Activated CD4-positive, alpha-beta memory T cell treated with anti-CD3 and anti-CD28 coated beads, Interleukin-2, amount 10 ng/mL, durations not matched to agents 7 days and 5 days (primary cell): Measurements from ENCODE around the gene PLPPR2. TPM values are rescaled to one million over a fixed set of nuclear protein-coding genes. Genes with fewer than 3 reads are reported as not detected.
"Not testable (repeated sequence)": the region's sequence is repeated elsewhere in the genome, so short reads cannot be mapped to it uniquely, and the experiment has no call there.

Source experiments
- CTCF ChIA-PET: fragments of 350-600 bp; sonication (Branson Sonifier 250); formaldehyde crosslinking; loops from one replicate; lab custom pipeline; 2021; ENCODE audit warnings: antibody characterized with exemption, inconsistent platforms; lab: Charles Lee
- POLR2A ChIA-PET: fragments of 350-600 bp; sonication (Branson Sonifier 250); formaldehyde crosslinking; loops from one replicate; lab custom pipeline; 2021; ENCODE audit warnings: antibody characterized with exemption; lab: Charles Lee
- DNase-seq: peaks from one replicate; pipeline ENCODE4 v3.0.0-alpha.2; 2020
- H3K27ac Mint-ChIP-seq: one replicate; pipeline ENCODE4 v1.8.0; 2021; ENCODE audit warnings: mild to moderate bottlenecking, mixed read lengths
- H3K27me3 Mint-ChIP-seq: one replicate; pipeline ENCODE4 v1.8.0; 2021; ENCODE audit warnings: mixed read lengths
- H3K36me3 Mint-ChIP-seq: one replicate; pipeline ENCODE4 v1.8.0; 2021; ENCODE audit warnings: low read depth, mixed read lengths
- H3K4me1 Mint-ChIP-seq: one replicate; pipeline ENCODE4 v1.8.0; 2021; ENCODE audit warnings: mixed read lengths
- H3K4me3 Mint-ChIP-seq: one replicate; pipeline ENCODE4 v1.8.0; 2021; ENCODE audit warnings: mild to moderate bottlenecking, mixed read lengths
- H3K9me3 Mint-ChIP-seq: one replicate; pipeline ENCODE4 v1.8.0; 2021; ENCODE audit warnings: mixed read lengths
- total RNA-seq, 2 experiments: library from RNA; stranded (reverse); gene quantifications; one replicate each; pipeline ENCODE4 v1.2.3, GENCODE V29; 2021

PLPPR2 gene
- total RNA-seq, 2 experiments from 2014 or later = 2.0 to 2.6 TPM

DNA sequence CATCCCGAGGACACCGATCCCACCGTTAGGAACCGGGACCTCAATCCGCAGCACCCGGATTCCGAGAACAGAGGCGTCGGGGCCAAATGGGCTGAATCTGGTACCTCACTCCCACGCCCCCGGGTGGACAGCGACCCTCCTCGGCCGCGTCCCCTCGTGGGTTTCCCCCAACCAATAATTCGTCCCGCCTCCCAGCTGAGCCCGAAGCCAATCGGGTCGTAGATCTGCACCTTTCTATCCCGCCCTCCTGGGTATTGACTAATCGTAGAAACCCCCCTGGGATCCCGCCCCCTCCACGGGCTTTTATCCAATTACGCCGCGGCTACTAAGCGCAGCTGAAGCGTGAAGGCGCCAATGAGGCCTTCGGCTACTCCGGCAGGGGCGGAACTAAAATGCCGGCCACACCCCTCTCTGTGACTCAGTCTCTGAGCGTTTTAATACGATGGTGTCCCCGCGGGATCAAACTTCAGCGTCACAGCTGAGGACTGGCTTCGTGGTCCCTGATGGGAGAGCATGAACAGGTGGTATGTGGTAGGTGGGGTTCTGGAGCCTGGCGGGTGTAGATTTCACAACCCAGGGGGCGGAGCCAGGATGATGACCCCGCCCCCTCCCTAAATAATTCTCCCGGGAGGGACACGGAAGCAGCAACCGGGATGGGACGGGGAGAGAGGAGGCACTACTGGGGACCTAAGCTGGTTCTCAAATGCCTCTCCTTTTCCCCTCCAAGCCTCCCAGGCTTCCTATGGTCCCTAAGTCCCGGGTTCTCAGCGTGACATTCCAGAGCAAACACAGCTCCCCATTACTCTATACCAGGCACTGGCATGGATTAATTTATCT lies 8.9 kb upstream of the PLPPR2 start, which contains the start of the genes CCDC159 and TMEM205:
CCDC159 (plus strand) TSS at position 416 of the 837 bp plus-strand sequence; CDS start at position 504, 88 bp downstream.
TMEM205 (minus strand) TSS at position 165 of the 837 bp plus-strand sequence. CDS start 649 bp downstream, outside the sequence.
- Mint-ChIP-seq H3K4me1 (peaks cover 22% of the 10 kb centered on the region), H3K36me3 (peaks cover 7% of the 10 kb centered on the region), H3K9me3 (peaks cover 10% of the 10 kb centered on the region), H3K27ac (peak within 1 kb of the TSS; percentile 88), H3K27me3 (no peaks in the 10 kb centered on the region), H3K4me3 (peak within 1 kb of the TSS; percentile 93)
- CTCF ChIA-PET = interaction anchor here (1.2 to 1.6 kb wide), 3 partner anchors 29 to 52 kb away, joined by 3 to 16 read pairs (median 6); partner anchors contain the start of gene SWSAP1
- DNase-seq = peak; percentile 99
- POLR2A ChIA-PET = interaction anchor here (1.1 to 3.2 kb wide), 7 partner anchors 22 to 190 kb away, joined by 3 to 16 read pairs (median 5); partner anchors contain the start of genes ODAD3, PRKCSH and SWSAP1

DNA sequence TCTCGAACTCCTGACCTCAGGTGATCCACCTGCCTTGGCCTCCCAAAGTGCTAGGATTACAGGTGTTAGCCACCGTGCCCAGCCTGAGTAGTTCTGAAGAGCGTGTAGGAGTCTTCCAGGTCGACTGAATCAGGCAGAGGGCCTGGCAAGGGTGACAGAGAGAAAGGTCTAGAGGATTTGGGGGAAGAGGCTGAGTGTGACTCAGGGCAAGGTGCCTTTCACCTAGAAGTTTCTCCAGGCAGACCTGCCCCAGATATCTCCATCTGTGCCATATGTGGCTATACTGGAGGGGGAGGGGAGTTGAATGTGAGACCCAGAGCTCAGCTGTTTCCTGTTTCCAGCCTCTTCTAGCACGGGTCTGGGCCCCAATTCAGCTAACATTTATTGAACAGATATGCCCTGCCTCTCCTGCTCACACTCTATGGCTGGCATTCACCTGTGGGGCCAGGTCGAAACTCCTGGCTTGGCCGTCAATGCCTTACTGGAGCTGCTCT lies 7.6 kb upstream of the PLPPR2 start:
- H3K4me3 Mint-ChIP-seq = peak overlapping the region; percentile 30
- no peak for DNase-seq
- POLR2A ChIA-PET = interaction anchor here (1.7 to 2.7 kb wide), 3 partner anchors 8 to 27 kb away, joined by 6 to 15 read pairs (median 9); partner anchors contain the start of genes RAB3D and SWSAP1
- H3K27me3 Mint-ChIP-seq = no peaks in the 10 kb centered on the region
- H3K27ac Mint-ChIP-seq = no peak overlapping the region
- peaks cover 22% of the 10 kb centered on the region for H3K4me1 Mint-ChIP-seq
- CTCF ChIA-PET = interaction anchor here (0.6 to 1.6 kb wide), 2 partner anchors 29 to 34 kb away, joined by 3 to 16 read pairs; no protein-coding TSS in a partner anchor
- H3K36me3 Mint-ChIP-seq = peaks cover 7% of the 10 kb centered on the region
- H3K9me3 Mint-ChIP-seq = peaks cover 10% of the 10 kb centered on the region

DNA sequence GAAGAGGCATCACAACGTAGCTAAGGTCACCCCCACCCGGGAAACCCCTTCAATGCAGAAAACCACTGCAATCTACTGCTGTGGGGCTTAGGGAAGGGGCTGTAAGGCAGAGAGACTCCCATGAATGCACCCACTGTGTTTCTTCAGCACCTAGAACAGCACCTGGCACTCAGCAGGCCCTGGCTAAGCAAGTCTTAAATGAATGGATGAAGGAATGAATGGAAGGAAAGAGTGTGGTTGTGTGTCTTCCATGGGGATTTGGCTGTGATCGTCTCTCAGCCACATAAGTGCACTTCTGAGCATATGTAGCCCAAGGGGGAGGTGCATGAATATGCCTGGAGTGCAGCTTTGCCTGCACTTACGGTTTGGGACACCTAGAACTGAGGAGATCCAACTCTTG lies 6.1 kb upstream of the PLPPR2 start:
- ChIA-PET CTCF (no interaction called here), POLR2A (interaction anchor here (2.3 kb wide), 1 partner anchor 9 kb away, joined by 6 read pairs; the partner anchor contains the start of gene RAB3D)
- peaks cover 22% of the 10 kb centered on the region for H3K4me1 Mint-ChIP-seq

DNA sequence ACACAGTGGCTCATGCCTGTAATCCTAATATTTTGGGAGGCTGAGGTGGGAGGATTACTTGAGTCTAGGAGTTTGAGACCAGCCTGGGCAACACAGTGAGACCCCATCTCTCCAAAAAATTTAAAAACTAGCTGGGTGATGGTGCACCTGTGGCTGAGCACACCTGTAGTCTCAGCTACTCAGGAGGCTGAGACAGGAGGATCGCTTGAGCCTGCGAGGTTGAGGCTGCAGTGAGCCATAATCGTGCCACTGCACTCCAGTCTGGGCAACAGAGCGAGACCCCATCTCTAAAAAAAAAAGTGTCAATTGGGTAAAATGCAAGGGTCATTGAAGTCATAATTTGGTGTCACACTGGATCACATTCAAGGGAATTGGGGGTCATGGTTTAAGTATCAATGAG lies 1.1 kb upstream of the PLPPR2 start:
- H3K27me3 Mint-ChIP-seq, CTCF ChIA-PET, DNase-seq, POLR2A ChIA-PET, H3K27ac Mint-ChIP-seq, H3K36me3 Mint-ChIP-seq, H3K9me3 Mint-ChIP-seq, H3K4me3 Mint-ChIP-seq, H3K4me1 Mint-ChIP-seq: not testable (repeated sequence)

More for the DNA sequence above, 6.1 kb upstream of the PLPPR2 start:
- H3K27ac Mint-ChIP-seq = no peak overlapping the region
- DNase-seq = no peak
- H3K36me3 Mint-ChIP-seq = peaks cover 7% of the 10 kb centered on the region
- H3K9me3 Mint-ChIP-seq = peaks cover 10% of the 10 kb centered on the region
- H3K27me3 Mint-ChIP-seq = no peaks in the 10 kb centered on the region
- H3K4me3 Mint-ChIP-seq = no peak overlapping the region

DNA sequence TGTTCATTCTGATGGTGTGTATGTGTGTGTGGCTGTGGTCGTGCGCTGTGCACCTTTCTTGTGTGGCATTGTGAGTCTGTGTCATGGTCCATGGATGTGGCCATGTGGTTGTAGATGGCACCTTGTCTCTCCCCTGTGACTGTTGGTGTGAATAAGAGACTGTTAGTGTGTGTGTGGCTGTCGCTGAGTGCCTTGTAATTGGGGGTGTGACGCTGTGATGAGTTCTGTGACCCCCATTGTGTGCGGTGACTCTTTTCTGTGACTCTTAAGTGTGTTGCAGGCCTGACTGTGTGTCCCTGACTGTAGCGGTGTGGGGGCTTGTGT lies 804 bp downstream of the PLPPR2 start:
- ChIA-PET CTCF (no interaction called here), POLR2A (no interaction called here)
- Mint-ChIP-seq H3K4me1 (peaks cover 8% of the 10 kb centered on the region), H3K36me3 (no peaks in the 10 kb centered on the region), H3K9me3 (no peaks in the 10 kb centered on the region), H3K27me3 (peaks cover 9% of the 10 kb centered on the region), H3K27ac (no peak overlapping the region), H3K4me3 (peak overlapping the region; percentile 50)
- DNase-seq = no peak

DNA sequence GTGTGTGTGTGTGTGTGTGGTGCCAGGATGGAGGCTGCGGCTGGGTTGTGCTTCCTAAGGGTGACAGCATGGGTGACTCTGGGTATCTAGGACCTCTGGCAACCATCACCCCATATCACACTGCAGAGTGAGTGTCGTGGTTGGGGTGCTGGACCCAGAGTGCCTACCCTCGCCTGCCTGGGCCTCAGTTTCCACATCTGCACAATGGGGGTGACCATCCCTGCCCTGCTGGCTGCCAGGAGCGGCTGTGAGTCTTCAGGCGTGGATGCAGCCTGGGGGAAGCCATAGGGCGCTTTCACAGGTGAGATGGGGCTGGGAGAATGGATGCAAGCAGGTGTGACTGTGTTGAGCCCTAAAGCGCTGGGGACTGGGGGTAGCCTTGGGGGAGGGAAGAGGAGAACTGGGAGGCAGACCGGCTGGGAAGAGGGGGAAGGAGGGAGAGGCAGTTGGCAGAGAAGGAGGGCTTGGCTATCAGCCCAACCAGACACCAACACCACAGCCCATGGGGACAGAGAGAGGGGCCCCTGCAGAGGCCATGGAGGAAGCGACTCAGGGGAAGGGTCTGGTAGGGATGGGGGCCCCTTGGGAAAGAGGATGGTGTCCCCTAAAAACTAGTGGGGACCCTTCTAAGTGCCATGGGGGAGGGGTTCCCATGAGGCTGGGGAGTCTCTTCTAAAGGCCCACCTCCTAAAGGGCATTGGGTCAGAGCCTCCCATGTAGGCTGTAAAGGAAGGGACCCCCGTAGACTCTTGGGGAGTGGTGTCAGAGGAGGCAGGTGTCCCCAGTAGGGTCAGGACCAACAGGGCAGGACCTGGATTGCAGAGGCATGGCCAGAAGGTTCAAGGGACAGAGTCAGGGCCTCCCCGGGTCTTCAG lies 1.7 kb downstream of the PLPPR2 start:
- no peak overlapping the region for H3K27ac Mint-ChIP-seq
- peaks cover 9% of the 10 kb centered on the region for H3K27me3 Mint-ChIP-seq
- no peaks in the 10 kb centered on the region for H3K36me3 Mint-ChIP-seq
- no peaks in the 10 kb centered on the region for H3K9me3 Mint-ChIP-seq
- no peak overlapping the region for H3K4me3 Mint-ChIP-seq
- peaks cover 8% of the 10 kb centered on the region for H3K4me1 Mint-ChIP-seq
- POLR2A ChIA-PET = no interaction called here
- CTCF ChIA-PET = no interaction called here
- DNase-seq = no peak

DNA sequence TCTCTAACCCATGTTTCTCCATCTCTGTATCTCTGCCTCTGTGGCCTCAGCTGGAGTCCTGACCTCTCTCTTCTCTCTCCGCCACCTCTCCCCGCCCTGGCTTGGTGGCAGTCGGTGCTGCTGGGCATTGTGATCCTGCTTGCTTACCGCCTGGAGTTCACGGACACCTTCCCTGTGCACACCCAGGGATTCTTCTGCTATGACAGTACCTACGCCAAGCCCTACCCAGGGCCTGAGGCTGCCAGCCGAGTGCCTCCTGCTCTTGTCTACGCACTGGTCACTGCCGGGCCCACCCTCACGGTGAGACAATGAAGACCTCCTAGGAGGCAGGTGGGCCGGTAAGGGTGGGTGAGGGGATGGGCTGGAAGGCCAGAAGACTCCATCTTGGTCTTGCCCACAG lies 4.2 kb downstream of the PLPPR2 start:
- peaks cover 8% of the 10 kb centered on the region for H3K4me1 Mint-ChIP-seq
- no peak for DNase-seq
- H3K9me3 Mint-ChIP-seq = no peaks in the 10 kb centered on the region
- CTCF ChIA-PET = interaction anchor here (0.7 kb wide), 1 partner anchor 123 kb away, joined by 3 read pairs; no protein-coding TSS in a partner anchor
- H3K27me3 Mint-ChIP-seq = peaks cover 9% of the 10 kb centered on the region
- H3K27ac Mint-ChIP-seq = no peak overlapping the region
- no peak overlapping the region for H3K4me3 Mint-ChIP-seq
- H3K36me3 Mint-ChIP-seq = no peaks in the 10 kb centered on the region
- POLR2A ChIA-PET = interaction anchor here (1.8 kb wide), 1 partner anchor 16 kb away, joined by 5 read pairs; the partner anchor contains the start of gene SWSAP1

DNA sequence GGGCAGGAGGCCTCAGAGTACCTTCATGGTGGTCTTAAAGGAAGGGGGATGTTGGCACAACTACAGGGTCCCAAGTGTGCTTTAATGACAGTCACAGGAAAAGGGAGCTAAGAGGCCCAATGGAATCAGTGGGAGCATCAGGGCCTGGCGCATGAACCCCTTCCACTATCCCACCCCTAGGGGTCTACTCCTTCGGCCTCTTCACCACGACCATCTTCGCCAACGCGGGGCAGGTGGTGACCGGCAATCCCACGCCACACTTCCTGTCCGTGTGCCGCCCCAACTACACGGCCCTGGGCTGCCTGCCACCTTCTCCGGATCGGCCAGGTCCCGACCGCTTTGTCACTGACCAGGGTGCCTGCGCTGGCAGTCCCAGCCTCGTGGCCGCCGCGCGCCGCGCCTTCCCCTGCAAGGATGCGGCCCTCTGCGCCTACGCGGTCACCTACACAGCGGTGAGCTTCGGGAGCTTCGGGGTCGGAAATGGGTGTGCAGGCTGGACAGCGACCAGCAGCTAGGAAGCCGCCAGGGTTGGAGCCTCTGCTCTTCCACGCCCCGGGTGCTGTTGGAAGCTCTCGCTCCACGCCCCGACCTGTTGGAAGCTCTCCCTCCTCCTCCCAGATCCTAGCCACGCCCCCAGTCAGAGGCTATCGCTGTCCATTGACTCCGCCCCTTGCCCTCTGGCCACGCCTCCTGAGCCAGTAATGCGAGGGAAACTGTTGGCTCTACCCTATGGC lies 6.0 kb downstream of the PLPPR2 start:
- Mint-ChIP-seq H3K36me3 (no peaks in the 10 kb centered on the region), H3K9me3 (no peaks in the 10 kb centered on the region), H3K27ac (no peak overlapping the region), H3K27me3 (peaks cover 3% of the 10 kb centered on the region), H3K4me3 (no peak overlapping the region), H3K4me1 (peaks cover 2% of the 10 kb centered on the region)
- no peak for DNase-seq
- ChIA-PET CTCF (interaction anchor here (1.1 kb wide), 1 partner anchor 121 kb away, joined by 3 read pairs; no protein-coding TSS in a partner anchor), POLR2A (interaction anchor here (0.7 to 1.8 kb wide), 3 partner anchors 14 to 1277 kb away, joined by 3 to 5 read pairs (median 3); partner anchors contain the start of gene SWSAP1)

DNA sequence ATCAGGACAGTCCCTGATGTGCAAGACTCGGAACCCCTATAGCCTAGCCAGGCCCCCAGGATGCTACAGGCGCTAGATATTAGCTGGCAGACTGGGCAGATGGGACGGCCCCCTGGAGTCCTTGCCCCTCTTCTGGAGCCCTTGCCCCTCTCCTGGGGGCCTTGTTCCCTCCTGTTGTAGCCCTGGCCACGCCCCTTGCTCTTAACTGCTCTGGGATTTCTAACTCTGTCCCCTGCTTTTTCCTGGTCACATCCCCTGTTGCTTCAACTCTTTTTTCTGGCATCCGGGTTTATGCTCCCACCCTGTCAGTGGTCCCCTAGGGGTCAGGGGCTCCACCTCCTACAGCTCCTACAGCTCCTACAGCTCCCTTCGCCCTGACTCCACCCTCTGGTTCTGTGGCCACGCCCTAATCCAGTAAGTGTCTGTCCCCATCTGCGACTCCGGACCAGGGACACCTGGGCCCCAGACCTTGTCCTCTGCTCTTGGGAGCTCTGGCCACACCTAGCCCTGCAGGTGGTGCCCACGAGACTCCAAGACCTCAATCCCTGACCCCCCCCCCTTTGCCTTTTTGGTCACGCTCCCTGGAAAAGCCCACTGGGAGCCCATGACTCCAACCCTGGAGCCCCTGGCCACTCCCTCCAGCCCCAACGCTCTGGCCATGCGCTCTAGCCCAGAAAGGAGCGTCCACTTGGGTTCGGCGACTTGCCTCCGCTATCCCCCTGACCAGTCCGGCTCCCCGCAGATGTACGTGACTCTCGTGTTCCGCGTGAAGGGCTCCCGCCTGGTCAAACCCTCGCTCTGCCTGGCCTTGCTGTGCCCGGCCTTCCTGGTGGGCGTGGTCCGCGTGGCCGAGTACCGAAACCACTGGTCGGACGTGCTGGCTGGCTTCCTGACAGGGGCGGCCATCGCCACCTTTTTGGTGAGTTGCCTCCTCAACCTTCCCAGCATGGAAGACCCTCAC lies 6.8 kb downstream of the PLPPR2 start:
- no peak overlapping the region for H3K4me3 Mint-ChIP-seq
- CTCF ChIA-PET = interaction anchor here (1.1 kb wide), 1 partner anchor 120 kb away, joined by 3 read pairs; no protein-coding TSS in a partner anchor

DNA sequence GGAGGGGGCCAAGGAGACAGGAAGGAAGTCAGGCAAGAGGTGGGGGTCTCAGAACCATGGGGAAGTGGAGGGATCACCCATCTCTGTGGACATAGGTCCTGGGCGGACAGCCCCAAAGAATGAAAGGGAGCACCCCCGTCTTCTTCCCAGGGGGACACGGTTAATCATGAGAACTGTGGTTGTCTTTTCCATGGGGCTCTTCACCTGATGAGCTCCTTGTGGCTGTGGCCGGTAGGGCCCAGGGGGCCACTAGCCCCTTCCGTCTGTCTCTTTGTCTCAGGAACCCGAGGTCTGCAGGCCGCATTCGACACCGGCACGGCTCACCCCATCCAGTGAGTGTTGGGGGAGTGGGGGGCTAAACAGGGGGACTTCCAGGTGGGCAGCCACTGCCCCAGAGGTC lies 8.6 kb downstream of the PLPPR2 start:
- no peaks in the 10 kb centered on the region for H3K27me3 Mint-ChIP-seq
- H3K27ac Mint-ChIP-seq = no peak overlapping the region
- ChIA-PET CTCF (interaction anchor here (0.9 kb wide), 1 partner anchor 17 kb away, joined by 3 read pairs; no protein-coding TSS in a partner anchor), POLR2A (no interaction called here)
- H3K36me3 Mint-ChIP-seq = no peaks in the 10 kb centered on the region
- no peaks in the 10 kb centered on the region for H3K9me3 Mint-ChIP-seq
- H3K4me1 Mint-ChIP-seq = no peaks in the 10 kb centered on the region
- no peak overlapping the region for H3K4me3 Mint-ChIP-seq
- DNase-seq = no peak

More for the DNA sequence above, 6.8 kb downstream of the PLPPR2 start:
- H3K27me3 Mint-ChIP-seq = no peaks in the 10 kb centered on the region
- no peak for DNase-seq
- POLR2A ChIA-PET = interaction anchor here (0.7 kb wide), 1 partner anchor 1277 kb away, joined by 3 read pairs; no protein-coding TSS in a partner anchor
- no peaks in the 10 kb centered on the region for H3K36me3 Mint-ChIP-seq
- H3K4me1 Mint-ChIP-seq = no peaks in the 10 kb centered on the region
- H3K9me3 Mint-ChIP-seq = no peaks in the 10 kb centered on the region
- H3K27ac Mint-ChIP-seq = no peak overlapping the region
